Right lobe of liver (tissue), 6 donors: ENCODE results near the gene OXA1L. TPM values are rescaled to one million over a fixed set of nuclear protein-coding genes. Genes with fewer than 3 reads are reported as not detected.

Experiments used
- ATAC-seq, 4 donors: fragments of 200-7000 bp; cut with Tn5 transposase; one replicate each; pipeline ENCODE4 v1.9.1; 2020; ENCODE audit warnings: mild to moderate bottlenecking in 4 of 4, moderate library complexity in 4 of 4
- DNase-seq, 3 donors: peaks; one replicate each; pipeline ENCODE4 v3.0.0-alpha.2; 2020
- H3K27ac ChIP-seq, 3 donors: fragments of 200-600 bp; one replicate each; pipeline ENCODE4 v1.8.0; 2022
- H3K27me3 ChIP-seq, 2 donors: fragments of 200-600 bp; one replicate each; pipeline ENCODE4 v1.8.0; 2022
- H3K36me3 ChIP-seq, 4 donors: fragments of 200-600 bp; sonication (generic) in 1 of 4; one replicate each; pipeline versions ENCODE4 v1.5.1 to v1.8.0; 2017 to 2022; ENCODE audit warnings: control low read depth in 1 of 4
- H3K4me1 ChIP-seq, 4 donors: fragments of 200-600 bp; sonication (generic) in 1 of 4; one replicate each; pipeline versions ENCODE4 v1.5.1 to v1.8.0; 2017 to 2022; ENCODE audit warnings: control low read depth in 1 of 4
- H3K4me3 ChIP-seq, 3 donors: fragments of 200-600 bp; one replicate each; pipeline ENCODE4 v1.8.0; 2022
- H3K9me3 ChIP-seq, 4 donors: fragments of 200-600 bp; sonication (generic) in 1 of 4; one replicate each; pipeline versions ENCODE4 v1.5.1 to v1.8.0; 2017 to 2022; ENCODE audit warnings: control low read depth in 1 of 4
- CTCF ChIP-seq, 4 donors: fragments of 200-600 bp in 3 of 4; fragments of 450-650 bp in 1 of 4; IDR thresholded peaks; one replicate each; pipeline versions ENCODE4 v1.5.1 to v1.8.0; 2016 to 2022; ENCODE audit warnings: antibody characterized with exemption in 4 of 4, mild to moderate bottlenecking in 2 of 4
- POLR2A ChIP-seq: fragments of 450-650 bp; IDR thresholded peaks from one replicate; pipeline ENCODE4 v1.6.1; 2017; ENCODE audit warnings: antibody characterized with exemption, mild to moderate bottlenecking
- WGBS: methylation state at CpG from one replicate; pipeline ENCODE4 v1.1.6; 2018; ENCODE audit warnings: low coverage, low lambda C conversion rate; ENCODE audit not compliant: insufficient coverage; ENCODE audit errors: missing lambda C conversion rate; 5-methylcytosine and 5-hydroxymethylcytosine counted together
- intact Hi-C, 2 donors: fragments of 100-400 bp; cut with DNase I; formaldehyde crosslinking; loops; one replicate each; pipeline versions ENCODE4 v1.11.2 to v1.14.1; 2022
- total RNA-seq, 6 experiments: library from RNA; depleted of rRNA in 2 of 6; stranded (reverse); fragments of >200 nt in 2 of 6; fragmentation: NEBNext Ultra II Directional in 3 of 6; extraction: Animal tissue kit (Norgen Biotek cat#: 25700) in 3 of 6; gene quantifications; one replicate each; pipeline versions ENCODE4 v1.1.0 to v1.2.4, GENCODE V29; 2016 to 2023
- donor health status: DM: no; HTN: yes; CAD: no.
- donor health status: DM: no; HTN: no; CAD: no.
- donor health status: DM: no; HTN: no; CAD: no.
- donor health status: DM: no; HTN: yes; CAD: no.
- donor health status: DM: no; HTN: yes; CAD: no.

Gene OXA1L
- total RNA-seq, 6 experiments from 2014 or later, result 64.3 to 80.1 (median 72.3) TPM

GRCh38 chr14:22807432-22808087, 41.1 kb downstream of the OXA1L start:
- Histone ChIP-seq H3K9me3 (no peaks in the 10 kb centered on the region), H3K27me3 (no peaks in the 10 kb centered on the region), H3K36me3 (no peaks in the 10 kb centered on the region), H3K4me3 (no peak overlapping the region), H3K27ac (no peak overlapping the region), H3K4me1 (no peaks in the 10 kb centered on the region)
- 58% methylated on average over 8 of the region's 13 CpGs for WGBS
- intact Hi-C loops, result no loop called here
- DNase-seq (no peak), ATAC-seq (peak in 2 of 4 donors; percentile 28 to 30)
- no peak for TF ChIP-seq CTCF (IDR thresholded peaks at IDR 0.05)

- no peak overlapping the region for H3K4me3 ChIP-seq
- intact Hi-C loops, result no loop called here
- no peak for DNase-seq
- no peaks in the 10 kb centered on the region for H3K4me1 ChIP-seq
- no peaks in the 10 kb centered on the region for H3K27me3 ChIP-seq
- H3K36me3 ChIP-seq, result no peaks in the 10 kb centered on the region
- 75% methylated on average over 5 of the region's 5 CpGs for WGBS
- H3K27ac ChIP-seq, result no peak overlapping the region
- H3K9me3 ChIP-seq, result no peaks in the 10 kb centered on the region
- TF ChIP-seq CTCF (IDR thresholded peaks at IDR 0.05), result no peak
- TF ChIP-seq POLR2A, result no peak
- ATAC-seq, result no peak
These were observed 42.1 kb downstream of the OXA1L start for GRCh38 chr14:22808388-22809209.

GRCh38 chr14:22811722-22812121, 45.2 kb downstream of the OXA1L start:
- intact Hi-C loops, result no loop called here
- H3K27ac ChIP-seq, result no peak overlapping the region
- no peaks in the 10 kb centered on the region for H3K9me3 ChIP-seq
- TF ChIP-seq CTCF (IDR thresholded peaks at IDR 0.05), result no peak
- TF ChIP-seq POLR2A, result no peak
- no peaks in the 10 kb centered on the region for H3K27me3 ChIP-seq
- ATAC-seq, result peak in 3 of 4 donors; percentile 12 to 29 (median 28)
- H3K4me3 ChIP-seq, result peak overlapping the region in 1 of 3 donors; percentile 7
- 15% methylated on average over 2 of the region's 2 CpGs for WGBS
- H3K4me1 ChIP-seq, result no peaks in the 10 kb centered on the region
- no peaks in the 10 kb centered on the region for H3K36me3 ChIP-seq
- no peak for DNase-seq

- H3K27ac ChIP-seq, result no peak overlapping the region
These were observed 46.3 kb downstream of the OXA1L start for GRCh38 chr14:22812744-22813143.

More at GRCh38 chr14:22812744-22813143, 46.3 kb downstream of the OXA1L start:
- Histone ChIP-seq H3K27me3 (no peaks in the 10 kb centered on the region), H3K9me3 (no peaks in the 10 kb centered on the region), H3K4me3 (no peak overlapping the region), H3K36me3 (no peaks in the 10 kb centered on the region), H3K4me1 (no peaks in the 10 kb centered on the region)
- intact Hi-C loops, result no loop called here
- no peak for TF ChIP-seq POLR2A
- no peak for TF ChIP-seq CTCF (IDR thresholded peaks at IDR 0.05)
- 65% methylated on average over 4 of the region's 4 CpGs for WGBS
- ATAC-seq, result no peak
- no peak for DNase-seq
